Esophagus muscularis mucosa (tissue), 4 donors: Measurements from ENCODE around the gene MARCKS. TPM values are rescaled to one million over a fixed set of nuclear protein-coding genes. Genes with fewer than 3 reads are reported as not detected.

ENCODE experiments used
- DNase-seq: peaks from one replicate; pipeline ENCODE4 v3.0.0-alpha.2; 2017; ENCODE audit errors: extremely low spot score
- H3K27ac ChIP-seq, 4 donors: fragments of 200-600 bp; sonication (generic); replicated peaks in 1 of 4; 1 replicate in 3 of 4; 2 replicates in 1 of 4; pipeline ENCODE4 v1.5.1; 2016 to 2019; ENCODE audit warnings: mild to moderate bottlenecking in 1 of 4
- H3K27me3 ChIP-seq, 4 donors: fragments of 200-600 bp; sonication (generic); one replicate each; pipeline versions ENCODE4 v1.5.1 to v1.6.0; 2016 to 2019
- H3K36me3 ChIP-seq, 4 donors: fragments of 200-600 bp; sonication (generic); one replicate each; pipeline ENCODE4 v1.5.1; 2016 to 2019
- H3K4me1 ChIP-seq, 4 donors: fragments of 200-600 bp; sonication (generic); one replicate each; pipeline ENCODE4 v1.5.1; 2016 to 2019
- H3K4me3 ChIP-seq, 4 donors: fragments of 200-600 bp; sonication (generic); 1 replicate in 2 of 4; 2 replicates in 2 of 4; pipeline ENCODE4 v1.5.1; 2016 to 2019; ENCODE audit warnings: mild to moderate bottlenecking in 4 of 4, moderate library complexity in 1 of 4
- H3K9me3 ChIP-seq, 4 donors: fragments of 200-600 bp; sonication (generic); 1 replicate in 3 of 4; 2 replicates in 1 of 4; pipeline ENCODE4 v1.5.1; 2016 to 2019
- EP300 ChIP-seq: sonication (generic); formaldehyde crosslinking; IDR thresholded peaks from one replicate; pipeline ENCODE4 v1.6.1; 2017; ENCODE audit warnings: antibody characterized with exemption
- POLR2A ChIP-seq: fragments of 450-650 bp; IDR thresholded peaks from one replicate; pipeline ENCODE4 v1.6.1; 2017; ENCODE audit warnings: antibody characterized with exemption, moderate library complexity, mild to moderate bottlenecking, low read depth
- POLR2AphosphoS5 ChIP-seq, 2 donors: sonication (generic); formaldehyde crosslinking; IDR thresholded peaks; one replicate each; pipeline ENCODE4 v1.6.1; 2017; ENCODE audit warnings: antibody characterized with exemption in 2 of 2
- WGBS: methylation state at CpG from one replicate; pipeline ENCODE4 v1.1.5; 2018; 5-methylcytosine and 5-hydroxymethylcytosine counted together
- intact Hi-C: fragments of 100-400 bp; cut with DNase I; formaldehyde crosslinking; loops from one replicate; pipeline ENCODE4 v1.15.1; 2023
- total RNA-seq, 4 donors: library from RNA; depleted of rRNA; stranded (reverse); fragments of >200 nt; gene quantifications; one replicate each; pipeline versions ENCODE4 v1.1.0 to v1.2.1, GENCODE V29; 2016
- TF ChIP-seq, protein P1 (sequence below), 3 experiments: fragments of 200-600 bp in 2 of 3; fragments of 450-650 bp in 1 of 3; sonication (generic) in 2 of 3; IDR thresholded peaks; one replicate each; pipeline ENCODE4 v1.5.1; 2017 to 2019; ENCODE audit warnings: antibody characterized with exemption in 3 of 3, mild to moderate bottlenecking in 2 of 3, moderate library complexity in 1 of 3

Gene MARCKS
- total RNA-seq, 4 donors from 2014 or later = 19.2 to 32.7 (median 31.2) TPM

DNA sequence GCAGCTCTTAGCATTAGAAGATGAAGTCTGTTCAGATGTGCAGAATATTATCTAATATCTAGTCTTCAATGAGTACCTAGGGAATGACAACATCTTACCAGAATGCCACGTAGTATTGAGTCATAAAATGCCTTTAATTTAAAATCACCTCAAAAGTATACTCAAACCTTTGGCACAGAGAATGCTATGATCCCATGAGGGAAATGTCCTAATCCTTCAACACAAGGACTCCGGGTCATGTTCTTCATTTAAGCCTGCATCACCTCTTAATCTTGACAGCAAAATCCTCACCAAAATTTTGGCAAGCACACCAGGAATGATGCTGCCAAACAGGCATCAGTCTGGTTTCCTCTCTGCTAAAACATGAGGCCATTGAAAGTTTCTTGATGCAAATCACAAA is 23.6 kb upstream of the MARCKS start:
- TF ChIP-seq, protein P1, sequence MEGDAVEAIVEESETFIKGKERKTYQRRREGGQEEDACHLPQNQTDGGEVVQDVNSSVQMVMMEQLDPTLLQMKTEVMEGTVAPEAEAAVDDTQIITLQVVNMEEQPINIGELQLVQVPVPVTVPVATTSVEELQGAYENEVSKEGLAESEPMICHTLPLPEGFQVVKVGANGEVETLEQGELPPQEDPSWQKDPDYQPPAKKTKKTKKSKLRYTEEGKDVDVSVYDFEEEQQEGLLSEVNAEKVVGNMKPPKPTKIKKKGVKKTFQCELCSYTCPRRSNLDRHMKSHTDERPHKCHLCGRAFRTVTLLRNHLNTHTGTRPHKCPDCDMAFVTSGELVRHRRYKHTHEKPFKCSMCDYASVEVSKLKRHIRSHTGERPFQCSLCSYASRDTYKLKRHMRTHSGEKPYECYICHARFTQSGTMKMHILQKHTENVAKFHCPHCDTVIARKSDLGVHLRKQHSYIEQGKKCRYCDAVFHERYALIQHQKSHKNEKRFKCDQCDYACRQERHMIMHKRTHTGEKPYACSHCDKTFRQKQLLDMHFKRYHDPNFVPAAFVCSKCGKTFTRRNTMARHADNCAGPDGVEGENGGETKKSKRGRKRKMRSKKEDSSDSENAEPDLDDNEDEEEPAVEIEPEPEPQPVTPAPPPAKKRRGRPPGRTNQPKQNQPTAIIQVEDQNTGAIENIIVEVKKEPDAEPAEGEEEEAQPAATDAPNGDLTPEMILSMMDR (IDR thresholded peaks at IDR 0.05) = no peak
- TF ChIP-seq POLR2AphosphoS5 (IDR thresholded peaks at IDR 0.05) (no peak), POLR2A (no peak), EP300 (no peak)
- 47% methylated on average over 2 of the region's 2 CpGs for WGBS
- H3K36me3 ChIP-seq = no peaks in the 10 kb centered on the region
- H3K27ac ChIP-seq = no peak overlapping the region
- intact Hi-C loops = no loop called here
- no peak overlapping the region for H3K4me3 ChIP-seq
- no peak for DNase-seq
- H3K9me3 ChIP-seq = no peaks in the 10 kb centered on the region
- H3K27me3 ChIP-seq = no peaks in the 10 kb centered on the region
- H3K4me1 ChIP-seq = no peaks in the 10 kb centered on the region

DNA sequence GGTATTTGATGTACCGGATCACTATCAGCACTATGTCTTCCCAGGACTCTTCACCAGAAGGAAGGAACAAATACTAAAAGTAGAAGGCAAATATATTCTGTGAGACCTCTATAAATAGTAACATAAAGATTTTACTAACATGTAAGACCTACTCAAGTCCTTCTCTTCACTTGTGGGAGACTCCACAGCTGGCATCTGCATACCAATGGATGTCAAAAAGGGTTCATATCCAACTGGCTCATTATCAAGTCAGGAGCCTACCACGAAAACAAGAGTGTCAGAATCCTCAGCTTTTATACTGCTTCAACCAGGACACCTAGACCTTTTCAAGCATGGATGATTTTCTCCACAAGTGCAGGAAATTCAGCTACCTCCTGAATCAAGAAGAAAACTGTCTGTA is 20.0 kb upstream of the MARCKS start:
- intact Hi-C loops = no loop called here
- no peaks in the 10 kb centered on the region for H3K9me3 ChIP-seq
- TF ChIP-seq POLR2AphosphoS5 (IDR thresholded peaks at IDR 0.05) = no peak
- TF ChIP-seq POLR2A = no peak
- no peak for TF ChIP-seq EP300
- TF ChIP-seq, protein P1 (IDR thresholded peaks at IDR 0.05) = no peak
- no peak for DNase-seq
- H3K4me1 ChIP-seq = no peaks in the 10 kb centered on the region
- H3K4me3 ChIP-seq = no peak overlapping the region
- H3K27me3 ChIP-seq = no peaks in the 10 kb centered on the region
- H3K36me3 ChIP-seq = no peaks in the 10 kb centered on the region
- H3K27ac ChIP-seq = no peak overlapping the region
- 89% methylated on average over 2 of the region's 2 CpGs for WGBS

DNA sequence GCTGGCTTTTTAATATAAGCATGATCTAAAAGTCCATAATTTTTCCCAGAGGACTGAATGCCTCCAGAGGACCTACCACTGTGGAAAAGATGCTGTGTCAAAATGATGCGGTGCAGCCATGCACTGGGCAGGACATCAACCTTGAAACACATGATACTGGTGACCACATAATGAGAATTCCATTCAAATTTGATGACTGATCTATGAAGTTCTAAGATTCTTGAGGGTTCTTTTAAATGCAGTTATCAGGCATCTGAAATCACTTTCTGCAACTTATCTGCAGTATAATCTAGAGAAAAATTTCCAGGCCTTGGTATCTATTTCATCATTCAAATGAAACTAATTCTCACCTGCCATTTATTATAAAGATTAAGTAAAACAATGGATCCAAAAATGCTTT is 15.0 kb upstream of the MARCKS start:
- H3K9me3 ChIP-seq = no peaks in the 10 kb centered on the region
- H3K4me1 ChIP-seq = no peaks in the 10 kb centered on the region
- H3K27ac ChIP-seq = no peak overlapping the region
- H3K36me3 ChIP-seq = no peaks in the 10 kb centered on the region
- DNase-seq = no peak
- no peak overlapping the region for H3K4me3 ChIP-seq
- no peak for TF ChIP-seq EP300
- TF ChIP-seq, protein P1 (IDR thresholded peaks at IDR 0.05) = no peak
- H3K27me3 ChIP-seq = no peaks in the 10 kb centered on the region
- 35% methylated on average over 1 of the region's 1 CpG for WGBS
- intact Hi-C loops = no loop called here

DNA sequence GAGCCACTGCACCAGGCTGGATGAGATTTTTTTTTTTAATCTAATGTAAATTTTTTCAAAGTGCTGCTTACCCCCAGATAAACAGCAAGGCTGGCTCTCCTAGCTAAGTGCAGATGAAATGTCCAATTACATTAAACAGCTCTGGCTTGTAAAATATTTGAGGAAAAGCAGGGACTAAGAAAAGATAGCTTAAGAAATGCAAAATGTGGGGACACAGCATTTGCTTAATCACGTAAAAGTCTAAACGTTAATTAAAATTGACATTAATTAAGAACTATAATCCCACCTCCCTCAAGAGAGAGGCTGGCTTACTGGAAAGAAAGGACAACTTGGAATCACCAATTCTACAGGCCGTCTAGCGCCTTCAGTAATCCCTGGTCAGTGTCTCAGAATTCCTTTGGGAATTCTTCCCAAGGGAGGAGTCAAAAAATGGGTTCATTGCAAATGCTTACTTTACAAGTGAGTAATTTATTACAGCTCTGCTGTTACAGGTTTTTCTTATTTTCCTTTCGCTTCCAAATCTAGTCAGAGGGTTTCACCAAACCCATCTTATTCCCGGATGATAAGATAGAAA is 13.6 kb upstream of the MARCKS start:
- no peak overlapping the region for H3K27ac ChIP-seq

More for the DNA sequence above, 13.6 kb upstream of the MARCKS start:
- no peak for DNase-seq
- Histone ChIP-seq H3K9me3 (no peaks in the 10 kb centered on the region), H3K27me3 (no peaks in the 10 kb centered on the region), H3K4me1 (no peaks in the 10 kb centered on the region), H3K36me3 (no peaks in the 10 kb centered on the region), H3K4me3 (no peak overlapping the region)
- WGBS = 98% methylated on average over 6 of the region's 6 CpGs
- intact Hi-C loops = no loop called here
- no peak for TF ChIP-seq EP300
- TF ChIP-seq, protein P1 (IDR thresholded peaks at IDR 0.05) = no peak
- TF ChIP-seq POLR2AphosphoS5 (IDR thresholded peaks at IDR 0.05) = no peak
- no peak for TF ChIP-seq POLR2A
